RWPE2 (cell line): ENCODE measurements around the gene CMIP.

Source experiments
- ATAC-seq: fragments of 200-7000 bp; cut with Tn5 transposase; 3 replicates; pipeline ENCODE4 v1.9.1; 2021; ENCODE audit warnings: low read depth
- DNase-seq: peaks from one replicate; pipeline ENCODE4 v3.0.0-alpha.2; 2020; ENCODE audit warnings: low spot score
- H3K27ac ChIP-seq: fragments of 450-650 bp; 2 replicates; pipeline ENCODE4 v1.5.1; 2017; ENCODE audit warnings: mild to moderate bottlenecking; ENCODE audit not compliant: poor library complexity, severe bottlenecking
- H3K27me3 ChIP-seq: fragments of 250-450 bp; sonication (Bioruptor Pico); 2 replicates; pipeline ENCODE4 v1.5.1; 2021; ENCODE audit warnings: mild to moderate bottlenecking, moderate library complexity; ENCODE audit not compliant: insufficient read depth, poor library complexity, severe bottlenecking
- H3K36me3 ChIP-seq: fragments of 250-450 bp; sonication (Bioruptor Pico); 2 replicates; pipeline ENCODE4 v1.5.1; 2020; ENCODE audit warnings: low read depth, mild to moderate bottlenecking, moderate library complexity
- H3K4me1 ChIP-seq: fragments of 250-450 bp; sonication (Bioruptor Pico); 2 replicates; pipeline ENCODE4 v1.5.1; 2021; ENCODE audit warnings: mild to moderate bottlenecking, moderate library complexity; ENCODE audit not compliant: insufficient read depth, poor library complexity, severe bottlenecking
- H3K4me3 ChIP-seq: fragments of 250-450 bp; sonication (Bioruptor Pico); 2 replicates; pipeline ENCODE4 v1.5.1; 2021; ENCODE audit warnings: mild to moderate bottlenecking, moderate library complexity; ENCODE audit not compliant: severe bottlenecking
- H3K9me3 ChIP-seq: fragments of 250-450 bp; sonication (Bioruptor Pico); 2 replicates; pipeline ENCODE4 v1.5.1; 2021; ENCODE audit warnings: mild to moderate bottlenecking, moderate library complexity; ENCODE audit not compliant: severe bottlenecking
- CTCF ChIP-seq: fragments of 450-650 bp; IDR thresholded peaks from one replicate; pipeline ENCODE4 v1.5.1; 2017; ENCODE audit warnings: mild to moderate bottlenecking, moderate library complexity; ENCODE audit not compliant: poor library complexity, severe bottlenecking

CMIP gene

DNA sequence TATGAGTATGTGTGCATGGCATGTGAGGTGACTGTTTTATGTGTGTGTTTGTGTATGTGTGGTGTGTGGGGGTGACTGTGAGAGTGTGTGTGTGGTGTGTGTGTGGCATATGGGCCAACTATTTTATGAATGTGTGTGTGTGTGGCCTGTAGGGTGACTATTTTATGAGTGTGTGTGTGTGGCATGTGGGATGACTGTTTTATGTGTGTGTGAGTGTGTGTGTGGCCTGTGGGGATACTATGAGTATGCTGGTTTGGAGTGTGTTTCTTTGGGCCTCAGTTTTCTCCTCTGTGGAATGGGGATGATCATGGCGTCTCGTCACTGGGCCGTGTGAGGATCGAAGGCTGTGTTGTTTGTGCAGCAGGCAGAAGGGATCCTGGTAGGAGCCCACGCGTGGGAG lies 182.4 kb downstream of the CMIP start:
- ATAC-seq (no peak), DNase-seq (no peak)
- no peak overlapping the region for H3K27ac ChIP-seq
- peaks cover 20% of the 10 kb centered on the region for H3K4me1 ChIP-seq
- no peak for TF ChIP-seq CTCF
- no peak overlapping the region for H3K4me3 ChIP-seq
- H3K36me3 ChIP-seq, result peaks cover 38% of the 10 kb centered on the region
- H3K9me3 ChIP-seq, result no peaks in the 10 kb centered on the region
- no peaks in the 10 kb centered on the region for H3K27me3 ChIP-seq

GRCh38 chr16:81627729-81628244 lies 183.2 kb downstream of the CMIP start:
- Histone ChIP-seq H3K4me1 (peaks cover 26% of the 10 kb centered on the region), H3K36me3 (peaks cover 31% of the 10 kb centered on the region), H3K27me3 (no peaks in the 10 kb centered on the region), H3K27ac (no peak overlapping the region), H3K4me3 (no peak overlapping the region), H3K9me3 (no peaks in the 10 kb centered on the region)
- ATAC-seq, result no peak
- TF ChIP-seq CTCF, result no peak
- no peak for DNase-seq

GRCh38 chr16:81629034-81629802 lies 184.6 kb downstream of the CMIP start:
- TF ChIP-seq CTCF, result no peak
- peaks cover 20% of the 10 kb centered on the region for H3K36me3 ChIP-seq

GRCh38 chr16:81629896-81630634 lies 185.5 kb downstream of the CMIP start:
- ATAC-seq (no peak), DNase-seq (no peak)
- Histone ChIP-seq H3K9me3 (no peaks in the 10 kb centered on the region), H3K4me3 (no peak overlapping the region), H3K27me3 (no peaks in the 10 kb centered on the region), H3K27ac (no peak overlapping the region), H3K36me3 (peaks cover 12% of the 10 kb centered on the region), H3K4me1 (peaks cover 21% of the 10 kb centered on the region)
- TF ChIP-seq CTCF, result no peak

More at GRCh38 chr16:81629034-81629802, 184.6 kb downstream of the CMIP start:
- H3K4me3 ChIP-seq, result no peak overlapping the region
- no peaks in the 10 kb centered on the region for H3K27me3 ChIP-seq
- H3K27ac ChIP-seq, result no peak overlapping the region
- H3K9me3 ChIP-seq, result no peaks in the 10 kb centered on the region
- ATAC-seq (no peak), DNase-seq (no peak)
- H3K4me1 ChIP-seq, result peaks cover 29% of the 10 kb centered on the region
